ENCODE measurements around the gene HOXA5.

The HOXA5 gene

GRCh38 chr7:27103489-27104226, 39.8 kb downstream of the HOXA5 start:
- TF ChIP-seq CTCF (IDR thresholded peaks at IDR 0.05), result no peak
- no peak for TF ChIP-seq ZFX (IDR thresholded peaks at IDR 0.05; ENCODE audit: borderline replicate concordance)
- no peak overlapping the region for H3K27ac ChIP-seq

- H3K27ac ChIP-seq, result no peak within 1 kb of the TSS
- TF ChIP-seq CTCF (IDR thresholded peaks at IDR 0.05) (no peak), ZFX (IDR thresholded peaks at IDR 0.05; ENCODE audit: borderline replicate concordance) (no peak)
Measured at GRCh38 chr7:27102581-27103442, 40.7 kb downstream of the HOXA5 start, which contains the start of gene HOXA2. HOXA2 (minus strand) TSS chr7:27102683; CDS start chr7:27102500, 183 bp downstream.

- no peak overlapping the region for H3K27ac ChIP-seq
- TF ChIP-seq CTCF (IDR thresholded peaks at IDR 0.05) (no peak), ZFX (IDR thresholded peaks at IDR 0.05; ENCODE audit: borderline replicate concordance) (no peak)
Measured at GRCh38 chr7:27101957-27102580, 41.4 kb downstream of the HOXA5 start.

- no peak overlapping the region for H3K27ac ChIP-seq
- TF ChIP-seq ZFX (IDR thresholded peaks at IDR 0.05; ENCODE audit: borderline replicate concordance), result no peak
- TF ChIP-seq CTCF (IDR thresholded peaks at IDR 0.05), result no peak
Measured at GRCh38 chr7:27101171-27101956, 42.1 kb downstream of the HOXA5 start.

- H3K27ac ChIP-seq, result no peak overlapping the region
- TF ChIP-seq CTCF (IDR thresholded peaks at IDR 0.05) (no peak), ZFX (IDR thresholded peaks at IDR 0.05; ENCODE audit: borderline replicate concordance) (no peak)
Measured at GRCh38 chr7:27100694-27101170, 42.7 kb downstream of the HOXA5 start.

- no peak overlapping the region for H3K27ac ChIP-seq
- no peak for TF ChIP-seq ZFX (IDR thresholded peaks at IDR 0.05; ENCODE audit: borderline replicate concordance)
- no peak for TF ChIP-seq CTCF (IDR thresholded peaks at IDR 0.05)
Measured at GRCh38 chr7:27099453-27100370, 43.8 kb downstream of the HOXA5 start.

Data from 22Rv1 (cell line).